CD4-positive, alpha-beta T cell (primary cell): ENCODE measurements around the gene ST6GALNAC2. TPM values are rescaled to one million over a fixed set of nuclear protein-coding genes. Genes with fewer than 3 reads are reported as not detected.
"Not testable (repeated sequence)": the region's sequence is repeated elsewhere in the genome, so short reads cannot be mapped to it uniquely, and the experiment has no call there.

Experiments used
- ATAC-seq: fragments of 200-7000 bp; cut with Tn5 transposase; one replicate; pipeline ENCODE4 v1.10.0; 2022; ENCODE audit warnings: mild to moderate bottlenecking; ENCODE audit not compliant: poor library complexity
- CTCF ChIA-PET: fragments of 350-600 bp; sonication (Branson Sonifier 250); formaldehyde crosslinking; loops from one replicate; lab custom pipeline; 2021; ENCODE audit warnings: antibody characterized with exemption, inconsistent platforms; lab: Charles Lee
- POLR2A ChIA-PET: fragments of 350-600 bp; sonication (Branson Sonifier 250); formaldehyde crosslinking; loops from one replicate; lab custom pipeline; 2021; ENCODE audit warnings: antibody characterized with exemption, inconsistent platforms; lab: Charles Lee
- DNase-seq, 14 experiments: peaks; one replicate each; pipeline ENCODE4 v3.0.0-alpha.2; 2013 to 2020; ENCODE audit warnings: mixed read lengths in 2 of 14
- H3K27ac ChIP-seq, 2 donors: one replicate each; pipeline versions ENCODE4 v1.5.1 to v1.7.0; 2013; ENCODE audit warnings: low read length in 2 of 2, low read depth in 1 of 2, mild to moderate bottlenecking in 1 of 2
- H3K27me3 ChIP-seq, 2 experiments: 1 replicate in 1 of 2; 2 replicates in 1 of 2; pipeline versions ENCODE4 v1.6.1 to v1.7.0; 2013; ENCODE audit warnings: low read length in 2 of 2, control low read depth in 1 of 2, mild to moderate bottlenecking in 1 of 2, moderate library complexity in 1 of 2; ENCODE audit not compliant: insufficient read depth in 2 of 2, control insufficient read depth in 1 of 2
- H3K36me3 ChIP-seq: one replicate; pipeline ENCODE4 v1.6.1; 2013; ENCODE audit warnings: low read length, control low read depth; ENCODE audit not compliant: insufficient read depth
- H3K4me1 ChIP-seq: one replicate; pipeline ENCODE4 v1.6.1; 2013; ENCODE audit warnings: low read length, control low read depth; ENCODE audit not compliant: insufficient read depth
- H3K4me3 ChIP-seq: one replicate; pipeline ENCODE4 v1.5.1; 2013; ENCODE audit warnings: mild to moderate bottlenecking, low read length, moderate library complexity
- H3K9me3 ChIP-seq, 2 experiments: 1 replicate in 1 of 2; 2 replicates in 1 of 2; pipeline versions ENCODE4 v1.6.1 to v1.7.0; 2013; ENCODE audit warnings: low read length in 2 of 2, mild to moderate bottlenecking in 2 of 2, control low read depth in 1 of 2, moderate library complexity in 1 of 2; ENCODE audit not compliant: control insufficient read depth in 1 of 2, insufficient read depth in 1 of 2
- H3K27ac Mint-ChIP-seq: one replicate; pipeline ENCODE4 v1.8.0; 2020; ENCODE audit warnings: mixed read lengths
- H3K27me3 Mint-ChIP-seq: one replicate; pipeline ENCODE4 v1.8.0; 2021; ENCODE audit warnings: mixed read lengths
- H3K36me3 Mint-ChIP-seq: one replicate; pipeline ENCODE4 v1.8.0; 2021; ENCODE audit warnings: low read depth, mixed read lengths
- H3K4me1 Mint-ChIP-seq: one replicate; pipeline ENCODE4 v1.8.0; 2021; ENCODE audit warnings: low read depth, mixed read lengths
- H3K4me3 Mint-ChIP-seq: one replicate; pipeline ENCODE4 v1.8.0; 2020; ENCODE audit warnings: mild to moderate bottlenecking, mixed read lengths
- H3K9me3 Mint-ChIP-seq: one replicate; pipeline ENCODE4 v1.8.0; 2020; ENCODE audit warnings: mixed read lengths
- CTCF ChIP-seq: fragments of 200-600 bp; IDR thresholded peaks from one replicate; pipeline ENCODE4 v1.8.0; 2022; ENCODE audit warnings: antibody characterized with exemption, mild to moderate bottlenecking
- intact Hi-C, 2 experiments: fragments of 100-400 bp; cut with DNase I in 1 of 2; cut with micrococcal nuclease in 1 of 2; formaldehyde crosslinking; loops; one replicate each; pipeline versions ENCODE4 v1.15.1 to v1.9.0; 2023 to 2025; cut with DNase I, micrococcal nuclease
- total RNA-seq, 174 experiments: library from RNA in 2 of 174; stranded (reverse) in 2 of 174; gene quantifications; one replicate each; pipeline ENCODE4 v1.2.3 and lab custom pipeline; 2021 to 2026

Gene ST6GALNAC2
- total RNA-seq, 2 experiments from 2014 or later, result 0.49 to 1.2 TPM

- H3K27me3 Mint-ChIP-seq, result peaks cover 4% of the 10 kb centered on the region
- H3K9me3 Mint-ChIP-seq, result no peaks in the 10 kb centered on the region
- no peak for ATAC-seq
- TF ChIP-seq CTCF, result no peak
- no peak overlapping the region for H3K4me3 Mint-ChIP-seq
- Histone ChIP-seq H3K9me3 (peaks cover 0 to 8% of the 10 kb centered on the region in 2 experiments), H3K4me1 (peaks cover 34% of the 10 kb centered on the region), H3K27ac (no peak overlapping the region), H3K36me3 (peaks cover 45% of the 10 kb centered on the region), H3K4me3 (no peak overlapping the region), H3K27me3 (no peaks in the 10 kb centered on the region)
- CTCF ChIA-PET, result interaction anchor here (1.5 kb wide), 1 partner anchor 43 kb away, joined by 3 read pairs; no protein-coding TSS in a partner anchor
- H3K4me1 Mint-ChIP-seq, result peaks cover 42% of the 10 kb centered on the region
- intact Hi-C loops, result no loop called here
- POLR2A ChIA-PET, result no interaction called here
- DNase-seq, result no peak
- peak overlapping the region; percentile 49 for H3K27ac Mint-ChIP-seq
- H3K36me3 Mint-ChIP-seq, result peaks cover 47% of the 10 kb centered on the region
Measured at GRCh38 chr17:76566613-76566943, 19.1 kb downstream of the ST6GALNAC2 start.

- ChIA-PET POLR2A (no interaction called here), CTCF (interaction anchor here (1.5 kb wide), 1 partner anchor 43 kb away, joined by 3 read pairs; no protein-coding TSS in a partner anchor)
- ATAC-seq (no peak), DNase-seq (no peak)
- Mint-ChIP-seq H3K9me3 (no peaks in the 10 kb centered on the region), H3K36me3 (peaks cover 54% of the 10 kb centered on the region), H3K27me3 (peaks cover 4% of the 10 kb centered on the region), H3K27ac (peak overlapping the region; percentile 22), H3K4me1 (peaks cover 48% of the 10 kb centered on the region), H3K4me3 (no peak overlapping the region)
- Histone ChIP-seq H3K27ac (no peak overlapping the region), H3K4me1 (peaks cover 39% of the 10 kb centered on the region), H3K4me3 (no peak overlapping the region), H3K9me3 (peaks cover 0 to 6% of the 10 kb centered on the region in 2 experiments), H3K27me3 (no peaks in the 10 kb centered on the region), H3K36me3 (peaks cover 51% of the 10 kb centered on the region)
- intact Hi-C loops, result no loop called here
- TF ChIP-seq CTCF, result no peak
Measured at GRCh38 chr17:76565728-76566612, 19.7 kb downstream of the ST6GALNAC2 start.

- CTCF ChIA-PET, result interaction anchor here (1.5 kb wide), 1 partner anchor 42 kb away, joined by 3 read pairs; no protein-coding TSS in a partner anchor
- H3K27ac Mint-ChIP-seq, intact Hi-C loops, H3K4me3 ChIP-seq, H3K27me3 Mint-ChIP-seq, H3K27me3 ChIP-seq, POLR2A ChIA-PET, ATAC-seq, H3K4me3 Mint-ChIP-seq, H3K27ac ChIP-seq, H3K9me3 Mint-ChIP-seq, H3K9me3 ChIP-seq: not testable (repeated sequence)
- Histone ChIP-seq H3K36me3 (peaks cover 54% of the 10 kb centered on the region), H3K4me1 (peaks cover 47% of the 10 kb centered on the region)
- DNase-seq, result peak in 3 of 14 experiments; percentile 40 to 73 (median 71)
- Mint-ChIP-seq H3K4me1 (peaks cover 56% of the 10 kb centered on the region), H3K36me3 (peaks cover 60% of the 10 kb centered on the region)
Measured at GRCh38 chr17:76564991-76565727, 20.5 kb downstream of the ST6GALNAC2 start.

- H3K4me3 Mint-ChIP-seq, ATAC-seq, H3K9me3 ChIP-seq, CTCF ChIA-PET, H3K27ac ChIP-seq, H3K27me3 ChIP-seq, intact Hi-C loops, POLR2A ChIA-PET, H3K27me3 Mint-ChIP-seq, H3K9me3 Mint-ChIP-seq, DNase-seq, H3K4me3 ChIP-seq: not testable (repeated sequence)
- Histone ChIP-seq H3K4me1 (peaks cover 61% of the 10 kb centered on the region), H3K36me3 (peaks cover 54% of the 10 kb centered on the region)
- peak overlapping the region; percentile 81 for H3K27ac Mint-ChIP-seq
- H3K36me3 Mint-ChIP-seq, result peaks cover 69% of the 10 kb centered on the region
- peaks cover 69% of the 10 kb centered on the region for H3K4me1 Mint-ChIP-seq
Measured at GRCh38 chr17:76563359-76563758, 22.3 kb downstream of the ST6GALNAC2 start.
